ENCODE data around the gene MCF2L.

MCF2L gene

DNA sequence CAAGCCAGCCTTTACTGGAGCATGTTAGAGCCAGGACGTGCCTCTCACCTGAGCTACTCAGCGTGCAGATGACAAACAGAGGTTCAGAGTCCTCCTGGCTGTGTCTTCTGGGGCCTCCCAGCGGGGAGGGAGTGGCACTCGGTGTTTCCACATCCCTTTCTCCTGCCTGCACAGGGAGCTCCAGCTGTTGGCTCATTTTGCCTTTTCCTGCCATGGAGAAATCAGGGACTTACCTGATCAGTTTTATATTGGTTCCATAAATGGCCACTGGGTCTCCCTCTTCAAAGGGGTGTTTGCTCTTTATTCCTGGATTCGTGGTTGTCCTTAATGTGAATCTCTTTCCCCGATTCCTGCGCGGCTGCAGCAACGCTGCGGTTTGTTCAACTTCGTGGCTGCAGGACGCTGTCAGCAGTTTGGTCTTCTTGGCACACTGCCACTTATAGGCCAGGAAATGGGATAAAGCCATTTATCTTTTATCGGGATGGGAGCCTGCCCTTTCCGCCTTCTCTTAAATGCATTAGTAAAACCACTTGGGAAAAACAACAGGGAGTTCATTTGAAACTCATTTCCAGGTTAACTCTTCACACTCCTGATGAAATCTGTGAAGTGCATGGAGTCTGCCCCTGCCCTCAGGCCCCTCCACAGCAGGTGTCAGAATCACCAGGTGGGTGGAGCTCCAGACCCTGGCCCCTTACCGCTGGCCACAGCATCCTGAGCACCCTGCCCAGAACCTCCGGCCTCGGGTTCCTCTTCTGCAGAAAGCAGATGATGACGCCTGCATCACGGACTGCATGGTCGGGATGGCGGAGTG lies 39.8 kb upstream of the MCF2L start:
- Histone ChIP-seq H3F3A (ENCODE audit: insufficient read depth, low read length) (peaks cover 14% of the 10 kb centered on the region), H2AFZ (ENCODE audit: low read length) (no peak overlapping the region), H3K9me3 (replicated peaks; ENCODE audit: insufficient read depth, low read length) (no peaks in the 10 kb centered on the region), H3K9ac (ENCODE audit: low read length) (no peak overlapping the region), H3K4me2 (ENCODE audit: low read depth, low read length) (no peak overlapping the region), H3K27ac (ENCODE audit: low read length) (no peak overlapping the region), H3K27me3 (replicated peaks; ENCODE audit: insufficient read depth, low read length) (no peaks in the 10 kb centered on the region; the same call in 1 of the 2 replicates), H3K9me2 (replicated peaks; ENCODE audit: insufficient read depth, low read length) (no peaks in the 10 kb centered on the region), H3K4me3 (ENCODE audit: low read length) (no peak overlapping the region), H3K36me3 (replicated peaks; ENCODE audit: insufficient read depth, low read length) (no peaks in the 10 kb centered on the region), H4K20me1 (ENCODE audit: insufficient read depth, low read length) (no peaks in the 10 kb centered on the region), H3K79me2 (ENCODE audit: low read length) (no peaks in the 10 kb centered on the region), H3K4me1 (ENCODE audit: low read length) (peaks cover 6% of the 10 kb centered on the region)
- DNase-seq = no peak
- TF ChIP-seq EZH2phosphoT487 (IDR thresholded peaks at IDR 0.05; ENCODE audit: low read length) (no peak), EZH2 (optimal IDR thresholded peaks at IDR 0.05; ENCODE audit: low read depth, low read length) (no peak)
- TF ChIP-seq, protein P1, sequence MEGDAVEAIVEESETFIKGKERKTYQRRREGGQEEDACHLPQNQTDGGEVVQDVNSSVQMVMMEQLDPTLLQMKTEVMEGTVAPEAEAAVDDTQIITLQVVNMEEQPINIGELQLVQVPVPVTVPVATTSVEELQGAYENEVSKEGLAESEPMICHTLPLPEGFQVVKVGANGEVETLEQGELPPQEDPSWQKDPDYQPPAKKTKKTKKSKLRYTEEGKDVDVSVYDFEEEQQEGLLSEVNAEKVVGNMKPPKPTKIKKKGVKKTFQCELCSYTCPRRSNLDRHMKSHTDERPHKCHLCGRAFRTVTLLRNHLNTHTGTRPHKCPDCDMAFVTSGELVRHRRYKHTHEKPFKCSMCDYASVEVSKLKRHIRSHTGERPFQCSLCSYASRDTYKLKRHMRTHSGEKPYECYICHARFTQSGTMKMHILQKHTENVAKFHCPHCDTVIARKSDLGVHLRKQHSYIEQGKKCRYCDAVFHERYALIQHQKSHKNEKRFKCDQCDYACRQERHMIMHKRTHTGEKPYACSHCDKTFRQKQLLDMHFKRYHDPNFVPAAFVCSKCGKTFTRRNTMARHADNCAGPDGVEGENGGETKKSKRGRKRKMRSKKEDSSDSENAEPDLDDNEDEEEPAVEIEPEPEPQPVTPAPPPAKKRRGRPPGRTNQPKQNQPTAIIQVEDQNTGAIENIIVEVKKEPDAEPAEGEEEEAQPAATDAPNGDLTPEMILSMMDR (IDR thresholded peaks at IDR 0.05; ENCODE audit: low read length) = no peak

DNA sequence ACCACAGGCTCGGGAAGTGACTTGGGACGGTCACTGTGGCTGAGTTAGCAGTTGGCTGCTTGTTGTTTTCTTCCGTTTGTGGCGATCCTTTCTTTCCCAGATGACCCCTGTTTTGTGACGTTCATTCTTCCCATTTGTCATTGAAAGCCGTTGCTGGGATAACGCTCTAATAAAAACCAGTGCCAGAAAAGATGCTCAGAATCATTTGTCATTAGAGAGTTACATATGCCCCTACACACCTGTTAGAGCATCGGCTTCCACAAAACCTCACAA lies 39.3 kb upstream of the MCF2L start:
- Histone ChIP-seq H3K9me2 (replicated peaks; ENCODE audit: insufficient read depth, low read length) (no peaks in the 10 kb centered on the region), H3F3A (ENCODE audit: insufficient read depth, low read length) (peaks cover 14% of the 10 kb centered on the region), H3K4me1 (ENCODE audit: low read length) (peaks cover 6% of the 10 kb centered on the region), H4K20me1 (ENCODE audit: insufficient read depth, low read length) (no peaks in the 10 kb centered on the region), H3K27ac (ENCODE audit: low read length) (no peak overlapping the region), H3K27me3 (replicated peaks; ENCODE audit: insufficient read depth, low read length) (no peaks in the 10 kb centered on the region; the same call in 1 of the 2 replicates), H3K36me3 (replicated peaks; ENCODE audit: insufficient read depth, low read length) (no peaks in the 10 kb centered on the region), H3K4me3 (ENCODE audit: low read length) (no peak overlapping the region), H2AFZ (ENCODE audit: low read length) (no peak overlapping the region), H3K79me2 (ENCODE audit: low read length) (no peaks in the 10 kb centered on the region), H3K9ac (ENCODE audit: low read length) (no peak overlapping the region), H3K4me2 (ENCODE audit: low read depth, low read length) (no peak overlapping the region), H3K9me3 (replicated peaks; ENCODE audit: insufficient read depth, low read length) (no peaks in the 10 kb centered on the region)
- no peak for DNase-seq
- no peak for TF ChIP-seq EZH2phosphoT487 (IDR thresholded peaks at IDR 0.05; ENCODE audit: low read length)
- TF ChIP-seq EZH2 (optimal IDR thresholded peaks at IDR 0.05; ENCODE audit: low read depth, low read length) = no peak
- TF ChIP-seq, protein P1 (IDR thresholded peaks at IDR 0.05; ENCODE audit: low read length) = no peak

DNA sequence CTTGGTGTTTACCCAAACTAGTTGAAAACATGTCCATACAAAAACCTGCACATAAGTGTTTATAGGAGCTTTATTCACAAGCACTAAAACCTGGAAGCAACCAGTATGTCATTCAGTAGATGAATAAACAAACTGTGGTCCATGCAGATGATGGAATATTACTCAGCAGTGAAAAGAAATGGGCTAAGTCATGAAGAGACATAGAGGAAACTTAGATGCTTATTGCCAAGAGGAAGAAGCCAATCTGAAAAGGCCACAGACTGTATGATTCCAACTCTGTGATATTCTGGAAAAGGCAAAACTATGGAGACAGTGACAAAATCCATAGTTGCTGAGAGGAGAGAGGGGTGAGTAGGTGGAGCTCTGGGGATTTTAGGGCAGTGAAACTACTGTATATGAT lies 38.8 kb upstream of the MCF2L start:
- DNase-seq = no peak

More for the DNA sequence above, 38.8 kb upstream of the MCF2L start:
- Histone ChIP-seq H3K9me2 (replicated peaks; ENCODE audit: insufficient read depth, low read length) (no peaks in the 10 kb centered on the region), H3K27me3 (replicated peaks; ENCODE audit: insufficient read depth, low read length) (no peaks in the 10 kb centered on the region; the same call in 1 of the 2 replicates), H3K4me2 (ENCODE audit: low read depth, low read length) (peak overlapping the region; percentile 91; the same call in 1 of the 2 replicates), H3K4me3 (ENCODE audit: low read length) (no peak overlapping the region), H3K36me3 (replicated peaks; ENCODE audit: insufficient read depth, low read length) (no peaks in the 10 kb centered on the region), H2AFZ (ENCODE audit: low read length) (no peak overlapping the region), H3F3A (ENCODE audit: insufficient read depth, low read length) (peaks cover 14% of the 10 kb centered on the region), H3K79me2 (ENCODE audit: low read length) (no peaks in the 10 kb centered on the region), H3K27ac (ENCODE audit: low read length) (no peak overlapping the region), H3K9ac (ENCODE audit: low read length) (no peak overlapping the region), H3K4me1 (ENCODE audit: low read length) (peaks cover 6% of the 10 kb centered on the region), H4K20me1 (ENCODE audit: insufficient read depth, low read length) (no peaks in the 10 kb centered on the region), H3K9me3 (replicated peaks; ENCODE audit: insufficient read depth, low read length) (no peaks in the 10 kb centered on the region)
- TF ChIP-seq, protein P1 (IDR thresholded peaks at IDR 0.05; ENCODE audit: low read length) = no peak
- TF ChIP-seq EZH2 (optimal IDR thresholded peaks at IDR 0.05; ENCODE audit: low read depth, low read length) (no peak), EZH2phosphoT487 (IDR thresholded peaks at IDR 0.05; ENCODE audit: low read length) (no peak)
